K562 (cell line): ENCODE data around the gene KCNK4. TPM values are rescaled to one million over a fixed set of nuclear protein-coding genes. Genes with fewer than 3 reads are reported as not detected.
A peak's percentile ranks its signal among the peaks of the same experiment; 100 is the strongest.
"Not testable (repeated sequence)": the region's sequence is repeated elsewhere in the genome, so short reads cannot be mapped to it uniquely, and the experiment has no call there.

ENCODE experiments used
- ATAC-seq: fragments of 200-7000 bp; cut with Tn5 transposase; 3 replicates; pipeline ENCODE4 v1.9.1; 2020; ENCODE audit warnings: moderate library complexity
- BruUV-seq: library from RNA; stranded (reverse); fragments of 400-500 nt; replicated peaks from 2 replicates; lab custom pipeline; 2021; lab: Mats Ljungman, UMichigan
- CTCF ChIA-PET: fragments of 300-600 bp; formaldehyde crosslinking; extraction: SDS; loops from one replicate; lab custom pipeline; 2021; ENCODE audit warnings: low intra/inter-chr PET ratio; lab: Yijun Ruan, JAX
- POLR2A ChIA-PET: fragments of 300-600, 350-650 bp; sonication (Branson Sonifier 250); formaldehyde crosslinking; extraction: SDS; loops from one replicate; lab custom pipeline; 2021; ENCODE audit warnings: antibody characterized with exemption, inconsistent platforms; lab: Yijun Ruan, JAX
- DNase-seq, 4 experiments: peaks; one replicate each; pipeline versions ENCODE4 v3.0.0 to v3.0.0-alpha.2; 2011 to 2018; ENCODE audit warnings: low spot score in 3 of 4, mixed read lengths in 3 of 4; ENCODE audit errors: extremely low read depth in 1 of 4
- FAIRE-seq: peaks from 2 replicates; lab custom pipeline; 2011; peaks lifted over from hg19 to GRCh38; lab: Jason Lieb, UNC
- H2AFZ ChIP-seq: 2 replicates; pipeline ENCODE4 v1.6.0; 2011; ENCODE audit warnings: low read depth, low read length, control low read depth, inconsistent platforms
- H3K27ac ChIP-seq: fragments of 200-600 bp; 3 replicates; pipeline ENCODE4 v1.8.0; 2011; ENCODE audit warnings: low read depth, mild to moderate bottlenecking, control low read depth, inconsistent platforms, low read length, moderate library complexity, mixed read lengths; ENCODE audit errors: extremely low read depth
- H3K27me3 ChIP-seq, 2 experiments: fragments of 300-600 bp in 1 of 2; 2 replicates in 1 of 2; 3 replicates in 1 of 2; pipeline versions ENCODE4 v1.6.0 to v1.8.0; 2011; ENCODE audit warnings: inconsistent platforms in 2 of 2, low read length in 2 of 2, mild to moderate bottlenecking in 1 of 2, mixed read lengths in 1 of 2, moderate library complexity in 1 of 2; ENCODE audit not compliant: control insufficient read depth in 2 of 2, insufficient read depth in 2 of 2
- H3K36me3 ChIP-seq: fragments of 300-600 bp; 3 replicates; pipeline ENCODE4 v1.8.0; 2011; ENCODE audit warnings: mild to moderate bottlenecking, low read length, inconsistent platforms; ENCODE audit not compliant: control insufficient read depth, insufficient read depth
- H3K4me1 ChIP-seq, 2 experiments: fragments of 200-600 bp in 1 of 2; replicated peaks in 1 of 2; 2 replicates in 1 of 2; 3 replicates in 1 of 2; pipeline versions ENCODE4 v1.5.1 to v1.8.0; 2011; ENCODE audit warnings: inconsistent platforms in 2 of 2, low read length in 2 of 2, mild to moderate bottlenecking in 1 of 2, mixed read lengths in 1 of 2, moderate library complexity in 1 of 2; ENCODE audit not compliant: control insufficient read depth in 2 of 2, insufficient read depth in 2 of 2
- H3K4me2 ChIP-seq: 2 replicates; pipeline ENCODE4 v1.6.1; 2011; ENCODE audit warnings: low read length, control low read depth, inconsistent platforms, mixed read lengths; ENCODE audit not compliant: insufficient read depth
- H3K4me3 ChIP-seq: fragments of 200-600 bp; sonication (generic), shearing (Covaris generic); 2 replicates; pipeline ENCODE4 v1.5.1; 2016; ENCODE audit warnings: control low read depth, inconsistent platforms
- H3K79me2 ChIP-seq: fragments of 200-600 bp; 3 replicates; pipeline ENCODE4 v1.8.0; 2011; ENCODE audit warnings: low read length, inconsistent platforms; ENCODE audit not compliant: control insufficient read depth, insufficient read depth
- H3K9ac ChIP-seq, 2 experiments: 2 replicates each; pipeline versions ENCODE4 v1.6.0 to v1.6.1; 2011; ENCODE audit warnings: low read depth in 2 of 2, low read length in 2 of 2, control low read depth in 1 of 2, inconsistent platforms in 1 of 2, mild to moderate bottlenecking in 1 of 2, mixed read lengths in 1 of 2; ENCODE audit not compliant: insufficient read depth in 1 of 2
- H3K9me1 ChIP-seq: one replicate; pipeline ENCODE4 v1.6.0; 2011; ENCODE audit warnings: inconsistent platforms, mild to moderate bottlenecking, low read length, moderate library complexity; ENCODE audit not compliant: control insufficient read depth, insufficient read depth
- H3K9me3 ChIP-seq: replicated peaks from 2 replicates; pipeline ENCODE4 v1.5.1; 2011; ENCODE audit warnings: low read depth, low read length, inconsistent platforms; ENCODE audit not compliant: control insufficient read depth, insufficient read depth
- H4K20me1 ChIP-seq: replicated peaks from 2 replicates; pipeline ENCODE4 v1.6.1; 2011; ENCODE audit warnings: low read length, inconsistent platforms, mixed read lengths; ENCODE audit not compliant: control insufficient read depth, insufficient read depth
- LARP7 ChIP-seq: fragments of 450-650 bp; IDR thresholded peaks from 2 replicates; pipeline ENCODE4 v1.6.1; 2016
- POLR2G ChIP-seq: fragments of 200-400 bp; formaldehyde crosslinking; IDR thresholded peaks from 2 replicates; pipeline ENCODE4 v1.6.1; 2017; ENCODE audit warnings: low read depth, mild to moderate bottlenecking, antibody characterized with exemption, low read length, moderate library complexity
- RBFOX2 ChIP-seq: fragments of 200-400 bp; formaldehyde crosslinking; IDR thresholded peaks from 2 replicates; pipeline ENCODE4 v1.6.1; 2017; ENCODE audit warnings: low read depth, mild to moderate bottlenecking, low read length, moderate library complexity
- UBTF ChIP-seq, 2 experiments: IDR thresholded peaks; 2 replicates each; pipeline ENCODE4 v1.6.1; 2012; ENCODE audit warnings: improper control_type of control experiment in 2 of 2, low read depth in 2 of 2, low read length in 2 of 2, borderline replicate concordance in 1 of 2
- ZFX ChIP-seq: sonication (generic); formaldehyde crosslinking; IDR thresholded peaks from 2 replicates; pipeline ENCODE4 v1.8.0; 2022; ENCODE audit warnings: mild to moderate bottlenecking, missing genetic modification reagents, moderate library complexity
- WGBS: fragments of 100-300 bp; shearing (Covaris generic); methylation state at CpG from one replicate; pipeline ENCODE4 v1.1.6; 2016; ENCODE audit warnings: low coverage, mixed read lengths; ENCODE audit not compliant: insufficient coverage; ENCODE audit errors: missing lambda C conversion rate; 5-methylcytosine and 5-hydroxymethylcytosine counted together
- in situ Hi-C: fragments of 300-500 bp; cut with MboI; formaldehyde crosslinking; loops from 4 replicates; pipeline ENCODE4 v1.15.0; 2018; ENCODE audit warnings: inconsistent platforms, mixed read lengths
- intact Hi-C: fragments of 100-400 bp; cut with micrococcal nuclease; formaldehyde crosslinking; loops from 2 replicates; pipeline ENCODE4 v1.14.2; 2022
- polyA plus RNA-seq, 8 experiments: library from polyadenylated mRNA; depleted of rRNA in 4 of 8; stranded (reverse) in 5 of 8; unstranded in 3 of 8; fragments of >200 nt; fragmentation: Nextera tagmentation in 2 of 8; fragmentation: Illumina TruSeq in 1 of 8; extraction: Ambion mirVana in 2 of 8; extraction: Trizol in 1 of 8; gene quantifications; 2 replicates each; pipeline versions ENCODE4 v1.2.1 to v1.2.3, GENCODE V29; 2011 to 2014; ENCODE audit warnings: inconsistent platforms in 1 of 8, missing spikeins in 1 of 8
- total RNA-seq, 7 experiments: library from RNA; depleted of rRNA in 6 of 7; stranded (reverse); fragments of >200 nt in 6 of 7; fragmentation: Illumina TruSeq in 2 of 7; extraction: Trizol in 2 of 7; gene quantifications; 2 replicates each; pipeline versions ENCODE4 v1.2.1 to v1.2.3, GENCODE V29; 2011 to 2021; ENCODE audit warnings: low replicate concordance in 1 of 7
- TF ChIP-seq, protein P1 (sequence below): sonication (generic); formaldehyde crosslinking; IDR thresholded peaks from 2 replicates; pipeline ENCODE4 v1.9.0; 2022; ENCODE audit warnings: mild to moderate bottlenecking, missing genetic modification reagents

KCNK4 gene
- total and polyA plus RNA-seq, 9 of the 15 experiments (the other 6 are each of a cell fraction or from before 2014, with no cell fraction given) = not detected

DNA sequence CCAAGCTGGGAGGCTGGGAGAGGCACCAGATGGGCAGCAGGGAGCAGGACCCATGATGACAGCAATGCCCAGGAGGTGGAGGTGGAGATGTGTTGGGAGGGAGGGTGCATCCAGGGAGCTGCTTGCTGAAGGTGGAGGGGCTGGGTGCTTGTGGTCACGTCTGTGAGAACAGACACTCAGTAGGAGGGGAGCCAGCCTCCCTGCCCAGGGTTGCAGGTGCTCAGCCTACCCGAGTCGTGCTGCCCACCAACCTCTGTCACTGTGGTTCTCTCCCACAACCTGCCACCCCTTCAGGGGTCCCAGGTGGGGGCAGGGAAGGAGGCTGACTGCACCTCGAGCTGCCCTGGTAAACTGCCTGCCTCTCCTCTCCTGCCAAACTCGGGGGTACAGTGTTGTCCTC lies 32.3 kb downstream of the KCNK4 start:
- H3K36me3 ChIP-seq = peaks cover 26% of the 10 kb centered on the region; the same call in 1 of the 3 replicates
- no peaks in the 10 kb centered on the region for H3K9me3 ChIP-seq
- H3K79me2 ChIP-seq = peaks cover 14% of the 10 kb centered on the region
- no peaks in the 10 kb centered on the region for H3K9me1 ChIP-seq
- H4K20me1 ChIP-seq = no peaks in the 10 kb centered on the region
- H3K4me1 ChIP-seq = peaks cover 10 to 37% of the 10 kb centered on the region in 2 experiments; a peak in 4 of 5 replicates
- ATAC-seq (no peak), FAIRE-seq (no peak), DNase-seq (no peak)
- ChIA-PET CTCF (no interaction called here), POLR2A (interaction anchor here (0.5 to 1.2 kb wide), 5 partner anchors 8 to 661 kb away, joined by 3 to 15 read pairs (median 3); no protein-coding TSS in a partner anchor)
- 42% methylated on average over 2 of the region's 5 CpGs for WGBS
- peak overlapping the region in 1 of 2 experiments; percentile 87; a peak in 2 of 4 replicates for H3K9ac ChIP-seq
- no peaks in the 10 kb centered on the region for H3K27me3 ChIP-seq
- no peak overlapping the region for H3K4me3 ChIP-seq
- no peak overlapping the region for H3K4me2 ChIP-seq
- H2AFZ ChIP-seq = no peak overlapping the region
- in situ Hi-C loops (no loop called here), intact Hi-C loops (no loop called here)
- BruUV-seq = no TSS peak
- H3K27ac ChIP-seq = no peak overlapping the region; the same call in 2 of the 3 replicates
- no peak for TF ChIP-seq LARP7
- TF ChIP-seq RBFOX2 = peak; percentile 42; the same call in 1 of the 2 replicates

DNA sequence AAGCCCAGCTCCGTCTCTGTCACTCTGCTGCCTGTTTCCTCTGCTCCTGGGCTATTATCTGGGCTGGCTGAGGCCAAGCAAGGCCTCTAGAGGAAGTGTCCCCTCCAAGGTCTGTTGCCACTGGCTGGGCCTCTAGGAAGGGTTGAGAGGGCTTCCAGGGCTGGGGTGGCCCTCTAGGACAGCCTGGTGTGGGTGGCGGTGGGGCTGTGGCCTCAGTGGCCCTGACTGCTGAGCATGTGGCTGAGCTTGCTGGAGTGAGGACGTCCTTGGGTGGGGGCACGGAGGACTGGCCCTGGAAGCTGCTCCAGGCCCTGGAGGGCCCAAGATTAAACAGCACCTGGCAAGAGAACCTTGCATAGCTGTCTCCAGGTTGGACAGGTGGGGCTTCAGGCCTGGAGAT lies 32.9 kb downstream of the KCNK4 start:
- H2AFZ ChIP-seq, intact Hi-C loops, CTCF ChIA-PET, BruUV-seq, DNase-seq, H3K27me3 ChIP-seq, H3K9me3 ChIP-seq, H4K20me1 ChIP-seq, FAIRE-seq, H3K27ac ChIP-seq: not testable (repeated sequence)
- peak; percentile 10; the same call in 1 of the 3 replicates for ATAC-seq
- peak; percentile 27; the same call in 1 of the 2 replicates for TF ChIP-seq POLR2G
- peak in 1 of 2 experiments; percentile 36; a peak in 1 of 4 replicates for TF ChIP-seq UBTF (IDR thresholded peaks at IDR 0.05; ENCODE audit: borderline replicate concordance in 1 of 2, low read depth in 2 of 2, low read length in 2 of 2)
- peak; percentile 64 for TF ChIP-seq ZFX (CRISPR knock-in tag)
- TF ChIP-seq, protein P1, sequence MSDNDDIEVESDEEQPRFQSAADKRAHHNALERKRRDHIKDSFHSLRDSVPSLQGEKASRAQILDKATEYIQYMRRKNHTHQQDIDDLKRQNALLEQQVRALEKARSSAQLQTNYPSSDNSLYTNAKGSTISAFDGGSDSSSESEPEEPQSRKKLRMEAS = 0 out of 2 replicates have a peak, but pooled peaks have one; percentile 20
- TF ChIP-seq, all 486 proteins: peak for 4; not testable (repeated sequence) for 482
- peaks cover 26% of the 10 kb centered on the region; the same call in 1 of the 3 replicates for H3K36me3 ChIP-seq
- H3K9me1 ChIP-seq, H3K79me2 ChIP-seq, in situ Hi-C loops, H3K4me3 ChIP-seq, H3K4me2 ChIP-seq: not testable (repeated sequence)
- peak overlapping the region in 1 of 2 experiments; percentile 84; a peak in 2 of 4 replicates for H3K9ac ChIP-seq
- WGBS = 83% methylated on average over 4 of the region's 4 CpGs
- POLR2A ChIA-PET = interaction anchor here (0.6 to 1.6 kb wide), 6 partner anchors 8 to 268 kb away, joined by 3 to 15 read pairs (median 3); no protein-coding TSS in a partner anchor
- H3K4me1 ChIP-seq = peaks cover 8 to 33% of the 10 kb centered on the region in 2 experiments; a peak in 4 of 5 replicates
